GM12874 (cell line): Measurements from ENCODE around the gene PCSK1N.

Experiments
- TF ChIP-seq, protein P1 (sequence below): IDR thresholded peaks from 2 replicates; pipeline ENCODE4 v1.5.1; 2011; ENCODE audit warnings: low read depth, mild to moderate bottlenecking, control low read depth, low read length, moderate library complexity; ENCODE audit not compliant: insufficient read depth

PCSK1N gene, protein sequence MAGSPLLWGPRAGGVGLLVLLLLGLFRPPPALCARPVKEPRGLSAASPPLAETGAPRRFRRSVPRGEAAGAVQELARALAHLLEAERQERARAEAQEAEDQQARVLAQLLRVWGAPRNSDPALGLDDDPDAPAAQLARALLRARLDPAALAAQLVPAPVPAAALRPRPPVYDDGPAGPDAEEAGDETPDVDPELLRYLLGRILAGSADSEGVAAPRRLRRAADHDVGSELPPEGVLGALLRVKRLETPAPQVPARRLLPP

DNA sequence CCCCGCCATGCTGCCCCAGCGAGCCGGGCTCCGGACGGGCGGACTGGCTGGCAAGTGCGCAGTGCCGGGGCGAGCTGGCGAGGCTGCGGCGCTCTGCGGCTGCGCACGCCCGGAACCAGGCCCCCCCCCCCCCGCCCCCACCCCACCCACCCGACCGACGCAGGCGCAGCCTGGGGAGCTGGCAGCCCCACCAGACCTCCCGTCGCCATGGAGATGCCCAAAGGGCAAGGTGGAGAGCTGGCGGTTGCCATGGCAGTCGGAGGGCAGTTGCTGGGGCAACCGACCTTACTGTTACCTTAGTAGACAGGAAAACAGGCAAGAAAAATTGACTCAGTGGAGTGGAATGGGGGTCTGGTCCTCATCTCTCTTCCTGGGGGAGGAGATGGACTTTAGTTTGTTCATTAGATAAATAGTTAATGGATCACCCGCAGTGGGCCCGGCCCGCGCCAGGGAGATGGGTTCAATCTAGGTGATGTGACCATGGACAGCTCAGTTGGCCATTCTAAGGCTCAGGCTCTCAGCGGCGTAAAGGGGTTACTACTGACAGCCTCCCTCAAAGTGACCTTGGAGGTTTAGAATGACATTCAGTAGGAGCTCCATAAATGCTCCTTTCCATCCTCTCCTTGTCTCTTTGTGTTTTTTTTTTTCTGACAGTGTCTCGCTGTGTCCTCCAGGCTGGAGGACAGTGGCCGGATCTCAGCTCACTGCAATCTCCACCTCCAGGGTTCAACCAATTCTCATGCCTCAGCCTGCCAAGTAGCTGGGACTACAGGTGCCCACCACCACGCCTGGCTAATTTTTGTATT is at the start of gene PCSK1N:
Gene PCSK1N, minus strand, starts transcription at position 87 of the 806 bp plus-strand sequence. Its CDS starts 78 bp downstream, at position 9.
- TF ChIP-seq, protein P1, sequence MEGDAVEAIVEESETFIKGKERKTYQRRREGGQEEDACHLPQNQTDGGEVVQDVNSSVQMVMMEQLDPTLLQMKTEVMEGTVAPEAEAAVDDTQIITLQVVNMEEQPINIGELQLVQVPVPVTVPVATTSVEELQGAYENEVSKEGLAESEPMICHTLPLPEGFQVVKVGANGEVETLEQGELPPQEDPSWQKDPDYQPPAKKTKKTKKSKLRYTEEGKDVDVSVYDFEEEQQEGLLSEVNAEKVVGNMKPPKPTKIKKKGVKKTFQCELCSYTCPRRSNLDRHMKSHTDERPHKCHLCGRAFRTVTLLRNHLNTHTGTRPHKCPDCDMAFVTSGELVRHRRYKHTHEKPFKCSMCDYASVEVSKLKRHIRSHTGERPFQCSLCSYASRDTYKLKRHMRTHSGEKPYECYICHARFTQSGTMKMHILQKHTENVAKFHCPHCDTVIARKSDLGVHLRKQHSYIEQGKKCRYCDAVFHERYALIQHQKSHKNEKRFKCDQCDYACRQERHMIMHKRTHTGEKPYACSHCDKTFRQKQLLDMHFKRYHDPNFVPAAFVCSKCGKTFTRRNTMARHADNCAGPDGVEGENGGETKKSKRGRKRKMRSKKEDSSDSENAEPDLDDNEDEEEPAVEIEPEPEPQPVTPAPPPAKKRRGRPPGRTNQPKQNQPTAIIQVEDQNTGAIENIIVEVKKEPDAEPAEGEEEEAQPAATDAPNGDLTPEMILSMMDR = no peak

DNA sequence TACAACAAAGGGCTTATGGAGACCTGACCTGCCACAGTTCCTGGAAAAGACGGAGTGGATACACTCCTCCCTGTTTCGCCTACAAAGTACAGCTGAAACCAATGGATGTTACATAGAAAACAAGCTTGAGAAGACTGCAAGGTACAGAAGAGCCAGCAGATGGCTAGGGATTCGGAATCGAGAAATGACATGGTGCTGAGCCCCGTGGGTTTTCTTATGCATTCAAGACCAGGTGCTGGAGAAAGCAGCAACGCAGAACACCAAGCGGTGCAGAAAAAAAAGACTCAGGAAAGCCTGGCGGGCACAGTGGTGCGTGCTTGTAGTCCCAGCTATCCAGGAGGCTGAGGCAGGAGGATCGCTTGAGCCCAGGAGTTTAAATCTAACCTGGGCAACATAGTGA is 48.3 kb upstream of the PCSK1N start:
- TF ChIP-seq, protein P1 = no peak

DNA sequence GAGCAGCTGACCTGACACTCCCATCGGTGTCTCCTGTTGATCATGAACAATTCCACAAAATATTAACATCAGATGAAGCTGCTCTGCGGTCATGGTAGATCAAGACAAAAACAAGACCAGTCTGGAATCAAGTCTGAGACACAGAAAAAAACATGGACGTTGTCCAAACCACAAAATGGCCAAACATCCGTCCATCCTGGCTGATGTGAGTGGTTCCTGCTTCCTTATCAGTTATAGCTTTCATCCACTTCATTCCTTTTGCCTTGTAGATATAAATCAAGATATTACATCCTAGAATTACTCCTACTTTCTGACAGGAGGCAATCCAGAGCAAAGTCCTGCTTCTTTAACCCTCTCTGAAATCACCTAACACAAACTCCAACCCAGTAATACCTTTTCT is 28.8 kb upstream of the PCSK1N start:
- TF ChIP-seq, protein P1 = no peak

DNA sequence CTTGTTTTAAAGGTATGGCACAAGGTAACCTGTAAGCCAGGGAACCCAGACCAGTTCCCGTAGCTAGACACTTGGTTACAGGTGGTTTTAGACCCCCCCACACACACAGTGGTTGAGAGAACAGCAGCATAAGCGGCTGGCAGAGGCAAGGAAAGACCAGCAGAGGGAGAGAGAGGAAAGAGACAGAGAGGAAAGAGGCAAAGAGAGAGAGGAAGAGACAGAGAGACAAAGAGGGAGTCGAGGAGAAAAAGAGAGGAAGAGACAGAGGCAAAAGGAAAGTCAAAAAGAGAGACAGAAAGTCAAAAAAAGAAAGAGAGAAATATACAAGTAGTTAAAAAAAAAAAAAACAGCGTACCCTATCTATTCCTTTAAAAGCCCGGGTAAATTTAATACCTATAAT is 19.5 kb upstream of the PCSK1N start:
- TF ChIP-seq, protein P1 = no peak

DNA sequence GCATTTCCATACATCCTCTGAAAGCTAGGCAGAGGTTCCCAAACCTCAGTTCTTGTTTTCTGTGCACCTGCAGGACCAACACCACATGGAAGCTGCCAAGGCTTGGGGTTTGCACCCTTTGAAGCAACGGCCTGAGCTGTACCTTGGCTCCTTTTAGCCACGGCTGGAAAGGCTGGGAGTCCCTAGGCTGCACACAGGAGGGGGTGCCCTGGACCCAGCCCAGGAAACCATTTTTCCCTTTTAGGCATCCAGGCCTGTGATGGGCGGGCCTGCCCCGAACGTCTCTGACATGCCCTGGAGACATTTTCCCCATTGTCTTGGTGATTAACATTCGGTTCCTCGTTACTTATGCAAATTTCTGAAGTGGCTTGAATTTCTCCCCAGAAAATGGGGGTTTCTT is 17.4 kb upstream of the PCSK1N start:
- TF ChIP-seq, protein P1 = no peak

DNA sequence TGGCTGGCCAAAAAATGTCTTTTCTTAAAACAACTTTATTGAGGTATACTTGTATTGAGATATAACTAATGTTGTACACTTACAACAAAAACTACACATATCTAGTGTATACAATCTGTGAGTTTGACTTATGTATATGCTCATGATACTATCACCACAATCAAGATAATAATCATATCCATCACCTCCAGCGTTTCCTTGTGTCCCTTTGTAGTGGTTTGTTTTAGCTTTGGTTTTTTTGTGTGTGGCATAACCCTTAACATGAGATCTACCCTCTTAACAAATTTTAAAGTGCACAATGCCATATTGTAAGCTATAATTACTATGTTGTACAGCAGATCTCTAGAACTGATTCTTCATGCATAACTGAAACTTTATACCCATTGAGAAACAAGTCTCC is 13.4 kb upstream of the PCSK1N start:
- TF ChIP-seq, protein P1 = no peak

DNA sequence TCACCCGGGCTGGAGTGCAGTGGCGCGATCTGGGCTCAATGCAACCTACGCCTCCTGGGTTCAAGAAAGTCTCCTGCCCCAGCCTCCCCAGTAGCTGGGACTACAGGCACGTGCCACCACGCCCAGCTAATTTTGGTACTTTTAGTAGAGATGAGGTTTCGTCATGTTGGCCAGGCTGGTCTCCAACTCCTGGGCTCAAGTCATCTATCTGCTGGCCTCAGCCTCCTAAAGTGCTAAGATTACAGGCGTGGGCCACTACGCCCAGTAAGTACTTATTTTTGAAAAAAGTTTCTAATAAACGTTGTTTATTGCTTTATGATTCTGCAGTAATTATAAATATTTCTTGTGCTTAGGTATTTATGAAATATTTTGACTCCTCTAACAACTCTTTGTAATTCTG is 4.3 kb upstream of the PCSK1N start:
- TF ChIP-seq, protein P1 = no peak
